GM21737 (cell line): ENCODE measurements around the gene PLIN4.
"Not testable (repeated sequence)": the region's sequence is repeated elsewhere in the genome, so short reads cannot be mapped to it uniquely, and the experiment has no call there.

ENCODE experiments used
- ATAC-seq: cut with Tn5 transposase; IDR thresholded peaks from one replicate; pipeline ENCODE4 v1.9.1; 2021; ENCODE audit warnings: mild to moderate bottlenecking, moderate library complexity; ENCODE audit not compliant: unreplicated experiment

Gene PLIN4

GRCh38 chr19:4527377-4527776 lies 9.1 kb upstream of the PLIN4 start:
- not testable (repeated sequence) for ATAC-seq

- ATAC-seq: no peak
Observed at GRCh38 chr19:4525563-4526002, 7.3 kb upstream of the PLIN4 start.

GRCh38 chr19:4524808-4525562 lies 6.7 kb upstream of the PLIN4 start:
- ATAC-seq: no peak

- ATAC-seq: no peak
Observed at GRCh38 chr19:4523306-4524110, 5.2 kb upstream of the PLIN4 start.

- no peak for ATAC-seq
Observed at GRCh38 chr19:4522291-4523002, 4.2 kb upstream of the PLIN4 start.

GRCh38 chr19:4521888-4522242 lies 3.6 kb upstream of the PLIN4 start:
- no peak for ATAC-seq

- ATAC-seq: no peak
Observed at GRCh38 chr19:4521170-4521887, 3.0 kb upstream of the PLIN4 start.

- no peak for ATAC-seq
Observed at GRCh38 chr19:4519521-4520277, 1.4 kb upstream of the PLIN4 start.

GRCh38 chr19:4519172-4519496 lies 848 bp upstream of the PLIN4 start:
- ATAC-seq: no peak

- no peak for ATAC-seq
Observed at GRCh38 chr19:4517451-4518057, 732 bp downstream of the PLIN4 start.

GRCh38 chr19:4516939-4517300 lies 1.4 kb downstream of the PLIN4 start:
- no peak for ATAC-seq

GRCh38 chr19:4516199-4516938 lies 1.9 kb downstream of the PLIN4 start:
- ATAC-seq: no peak

GRCh38 chr19:4515732-4516131 lies 2.6 kb downstream of the PLIN4 start:
- no peak for ATAC-seq

- no peak for ATAC-seq
Observed at GRCh38 chr19:4513248-4513647, 5.0 kb downstream of the PLIN4 start.

GRCh38 chr19:4512070-4512469 lies 6.2 kb downstream of the PLIN4 start:
- ATAC-seq: no peak

- no peak for ATAC-seq
Observed at GRCh38 chr19:4511300-4512054, 6.8 kb downstream of the PLIN4 start.

- no peak for ATAC-seq
Observed at GRCh38 chr19:4510435-4511255, 7.6 kb downstream of the PLIN4 start.

- no peak for ATAC-seq
Observed at GRCh38 chr19:4508698-4509097, 9.6 kb downstream of the PLIN4 start.
